Fibroblast of the conjunctiva (primary cell): ENCODE data around the gene AAK1.
A peak's percentile ranks its signal among the peaks of the same experiment; 100 is the strongest.
"Not testable (repeated sequence)": the region's sequence is repeated elsewhere in the genome, so short reads cannot be mapped to it uniquely, and the experiment has no call there.

Experiments
- DNase-seq: peaks from one replicate; pipeline ENCODE4 v3.0.0-alpha.2; 2010; ENCODE audit warnings: low read depth

Gene AAK1

DNA sequence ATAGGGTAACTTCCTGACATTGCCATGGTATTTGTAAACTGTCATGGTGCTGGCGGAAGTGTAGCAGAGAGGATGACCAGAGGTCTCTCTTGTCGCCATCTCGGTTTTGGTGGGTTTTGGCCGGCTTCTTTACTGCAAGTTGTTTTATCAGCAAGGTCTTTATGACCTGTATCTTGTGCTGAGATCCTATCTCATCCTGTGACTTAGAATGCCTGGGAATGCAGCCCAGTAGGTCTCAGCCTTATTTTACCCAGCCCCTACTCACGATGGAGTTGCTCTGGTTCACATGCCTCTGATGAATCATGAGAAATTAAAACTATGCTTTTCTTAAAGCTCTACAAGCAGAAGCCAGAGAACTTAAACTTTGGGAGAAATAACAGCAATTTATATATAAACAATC, 193.6 kb downstream of the AAK1 start:
- no peak for DNase-seq

DNA sequence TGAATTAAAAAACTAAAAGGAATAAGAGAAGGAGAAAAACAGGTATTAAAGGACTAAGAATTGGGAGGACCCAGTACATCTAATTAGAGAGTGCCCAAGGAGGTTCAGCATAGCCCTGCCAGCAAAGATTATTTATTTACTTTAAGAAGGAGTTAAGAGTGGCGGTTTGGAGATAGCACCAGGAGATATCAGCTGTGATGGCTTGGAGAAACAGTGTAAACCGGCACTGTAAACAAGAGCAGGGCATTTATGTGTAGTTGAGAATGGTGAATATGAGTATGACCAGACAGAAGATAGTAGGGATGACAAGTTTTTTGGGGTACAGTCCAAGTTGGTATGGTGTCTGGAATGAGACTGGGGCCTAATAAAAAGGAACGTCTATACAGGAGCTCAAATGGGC, 199.9 kb downstream of the AAK1 start:
- not testable (repeated sequence) for DNase-seq

DNA sequence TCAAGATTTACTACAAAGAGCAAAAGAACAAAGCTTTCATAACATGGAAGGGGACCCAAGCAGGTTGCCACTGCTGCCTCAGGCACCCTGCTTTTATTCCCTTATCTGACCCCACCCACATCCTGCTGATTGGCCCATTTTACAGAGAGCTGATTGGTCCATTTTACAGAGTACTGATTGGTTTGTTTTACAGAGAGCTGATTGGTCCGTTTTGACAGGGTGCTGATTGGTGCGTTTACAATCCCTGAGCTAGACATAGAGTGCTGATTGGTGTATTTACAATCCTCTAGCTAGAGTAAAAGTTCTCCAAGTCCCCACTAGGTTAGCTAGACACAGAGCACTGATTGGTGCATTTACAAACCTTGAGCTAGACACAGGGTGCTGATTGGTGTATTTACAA, 204.0 kb downstream of the AAK1 start:
- DNase-seq: not testable (repeated sequence)

DNA sequence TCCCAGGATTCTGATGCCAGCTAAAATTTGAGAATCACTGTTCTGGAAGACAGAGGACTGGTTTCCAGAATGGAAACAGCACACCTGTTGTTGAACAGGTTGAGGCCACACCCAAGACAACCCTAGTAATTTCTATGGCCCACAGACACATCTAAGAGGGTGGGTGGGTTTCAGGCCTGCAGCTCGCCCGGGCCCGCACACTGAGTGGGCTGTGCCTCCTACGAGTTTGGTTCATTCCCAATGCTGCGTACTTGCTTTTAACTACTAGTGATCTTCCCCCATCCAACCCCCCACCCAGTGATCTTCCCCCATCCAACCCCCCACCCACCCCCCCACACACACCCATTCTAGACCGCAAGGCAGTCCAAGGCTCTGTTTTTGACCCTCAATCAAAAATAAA, 205.0 kb downstream of the AAK1 start:
- no peak for DNase-seq

DNA sequence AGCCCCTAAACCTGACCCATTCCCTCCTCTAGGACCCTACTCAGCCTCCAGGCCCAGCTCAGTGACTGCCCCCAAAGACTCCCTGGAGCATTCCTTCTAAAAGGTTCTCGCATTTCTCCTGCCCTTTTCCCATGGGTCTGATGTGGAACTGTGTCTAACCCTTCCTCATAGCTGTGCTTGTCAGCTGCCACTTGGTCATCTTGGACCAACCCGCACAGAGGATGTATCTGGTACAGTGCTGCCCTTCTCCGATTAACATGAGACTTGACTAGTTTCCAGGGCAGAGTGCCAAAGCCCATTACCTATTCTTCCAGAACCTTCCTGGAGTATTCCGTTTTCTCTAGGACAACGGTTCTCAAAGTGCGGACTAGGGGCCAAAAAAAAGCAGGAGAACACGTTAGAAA, 205.8 kb downstream of the AAK1 start:
- peak; percentile 14 for DNase-seq

DNA sequence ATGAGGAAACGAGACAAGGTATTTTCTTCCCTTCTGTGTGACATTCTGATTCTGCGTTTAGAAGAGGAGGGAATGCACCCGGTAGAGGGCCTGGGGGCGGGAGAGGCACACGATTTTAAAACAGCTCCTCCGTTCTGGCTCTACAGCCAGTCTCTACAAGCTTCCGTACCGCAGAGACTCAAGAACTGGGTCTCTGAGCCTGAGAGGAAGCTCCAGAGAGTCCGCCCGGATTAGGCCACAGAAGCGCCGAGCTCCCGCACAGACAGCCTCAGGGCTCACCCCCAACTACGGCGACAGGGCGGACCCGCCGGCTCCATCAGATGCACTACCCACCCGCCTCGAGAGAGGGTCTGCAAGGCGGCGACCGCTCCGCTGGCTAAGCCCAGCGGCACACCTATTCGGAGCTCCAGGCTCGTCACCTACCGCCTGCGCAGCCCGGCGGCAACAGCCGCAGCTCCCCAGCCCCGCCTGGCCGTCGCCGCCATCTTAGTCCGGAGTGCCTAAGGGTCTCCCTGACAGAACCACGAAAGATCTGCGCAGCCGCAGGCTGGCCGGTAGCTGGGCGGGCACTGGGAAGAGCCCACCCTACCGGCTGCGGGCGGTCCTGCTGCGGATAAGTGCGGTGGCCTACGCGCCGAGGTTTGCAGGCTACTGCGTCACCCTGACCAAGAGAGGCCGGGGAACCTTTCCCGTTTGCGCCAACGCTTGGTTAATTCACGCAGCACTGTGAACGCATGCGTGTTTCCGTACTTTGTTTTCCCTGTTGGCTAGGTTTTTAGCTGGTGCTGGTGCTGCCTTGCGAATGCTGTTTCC, 206.4 kb downstream of the AAK1 start, which contains the start of gene NFU1:
NFU1 (minus strand) TSS at position 498 of the 813 bp plus-strand sequence; CDS start at position 485, 13 bp downstream.
- DNase-seq: peak; percentile 93

DNA sequence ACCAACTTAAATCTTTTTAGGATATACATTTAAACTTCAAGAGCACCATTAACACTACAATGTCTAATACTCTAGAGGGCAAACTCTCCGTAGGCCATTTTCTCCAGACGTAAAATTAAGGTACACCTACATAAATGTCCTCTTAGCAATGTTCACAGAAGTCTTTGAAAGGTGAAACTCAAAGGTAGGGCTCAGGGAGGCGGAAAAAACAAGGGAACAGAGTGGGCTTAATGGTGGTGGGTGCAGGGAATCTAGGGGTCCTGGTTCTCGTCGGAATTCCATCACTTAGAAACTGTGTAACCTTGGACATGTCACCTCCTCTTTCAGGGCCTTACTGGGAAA, 207.0 kb downstream of the AAK1 start:
- no peak for DNase-seq

DNA sequence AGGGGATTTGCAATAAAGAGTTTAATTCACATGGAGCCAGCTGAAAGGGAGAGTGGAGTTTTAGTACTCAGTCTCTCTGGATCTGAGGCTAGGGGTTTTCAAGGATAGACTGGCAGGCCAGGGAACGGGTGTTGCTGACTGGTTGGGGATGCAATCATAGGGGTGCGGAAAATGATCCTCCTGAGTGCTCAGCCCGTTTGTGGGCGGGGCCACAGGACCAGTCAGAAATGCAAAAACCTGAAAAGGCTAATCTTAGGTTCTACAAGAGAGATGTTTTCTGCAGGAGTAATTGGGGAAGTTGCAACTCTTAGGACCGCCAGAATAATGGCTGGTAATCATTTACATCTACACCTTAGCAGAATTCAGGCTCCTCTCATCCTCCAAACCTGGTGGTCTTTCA, 208.8 kb downstream of the AAK1 start:
- no peak for DNase-seq

DNA sequence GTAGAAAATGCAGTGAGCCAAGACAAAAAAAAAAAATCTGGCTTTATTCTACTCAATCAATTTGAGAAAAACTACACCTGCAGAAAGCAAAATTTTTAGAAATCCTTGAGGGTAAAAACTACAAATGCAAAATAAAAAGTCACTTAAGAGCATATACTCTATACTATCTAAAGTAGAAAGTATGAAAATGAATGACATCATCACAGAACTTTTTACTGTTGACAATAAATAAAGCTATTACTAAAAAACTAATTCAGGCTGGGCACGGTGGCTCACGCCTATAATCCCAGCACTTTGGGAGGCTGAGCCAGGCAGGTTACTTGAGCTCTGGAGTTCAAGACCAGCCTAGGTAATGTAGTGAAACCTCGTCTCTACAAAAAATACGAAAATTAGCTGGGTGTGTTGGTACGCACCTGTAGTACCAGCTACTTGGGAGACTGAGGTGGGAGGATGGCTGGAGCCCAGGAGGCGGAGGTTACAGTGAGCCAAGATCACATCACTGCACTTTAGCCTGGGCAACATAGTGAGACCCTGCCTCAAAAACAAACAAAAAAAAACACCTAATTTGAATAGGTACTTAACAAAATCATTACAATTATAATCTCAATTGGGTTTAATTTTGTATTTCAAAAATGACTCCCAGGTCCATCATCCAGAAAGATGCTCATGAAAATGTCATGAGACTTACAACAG, 213.9 kb downstream of the AAK1 start:
- no peak for DNase-seq

DNA sequence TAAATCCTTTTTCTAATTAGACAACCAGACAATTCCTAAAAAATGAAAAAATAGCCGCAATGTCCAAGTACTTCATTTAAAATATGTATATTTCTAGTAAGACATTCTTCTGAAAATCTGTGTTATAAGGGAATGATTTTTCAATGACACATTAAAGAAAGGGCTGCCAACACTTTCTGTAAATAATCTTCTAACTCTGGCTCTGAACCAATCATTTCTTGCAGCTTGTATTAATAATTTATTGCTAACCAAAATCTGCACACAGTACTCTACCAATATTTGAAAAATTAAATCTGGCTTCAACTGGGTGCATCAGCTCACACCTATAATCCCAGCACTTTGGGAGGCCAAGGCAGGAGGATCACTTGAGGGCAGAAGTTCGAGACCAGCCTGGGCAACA, 214.6 kb downstream of the AAK1 start:
- no peak for DNase-seq

DNA sequence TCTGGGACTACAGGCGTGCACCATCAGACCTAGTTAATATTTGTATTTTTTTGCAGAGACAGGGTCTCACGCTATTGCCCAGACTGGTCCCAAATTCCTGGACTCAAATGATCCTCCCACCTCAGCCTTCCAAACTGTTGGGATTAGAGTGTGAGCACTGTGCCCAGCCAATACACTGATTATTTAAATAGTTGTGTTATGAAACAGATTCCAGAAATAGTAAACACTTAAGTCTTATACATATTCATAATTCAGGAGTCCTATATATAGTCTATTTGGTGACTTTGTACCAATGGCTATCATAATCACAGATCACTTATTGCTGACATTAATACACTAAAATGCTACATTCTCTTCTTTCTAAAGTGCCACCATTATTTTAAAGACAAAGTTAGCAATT, 219.1 kb downstream of the AAK1 start:
- DNase-seq: no peak

DNA sequence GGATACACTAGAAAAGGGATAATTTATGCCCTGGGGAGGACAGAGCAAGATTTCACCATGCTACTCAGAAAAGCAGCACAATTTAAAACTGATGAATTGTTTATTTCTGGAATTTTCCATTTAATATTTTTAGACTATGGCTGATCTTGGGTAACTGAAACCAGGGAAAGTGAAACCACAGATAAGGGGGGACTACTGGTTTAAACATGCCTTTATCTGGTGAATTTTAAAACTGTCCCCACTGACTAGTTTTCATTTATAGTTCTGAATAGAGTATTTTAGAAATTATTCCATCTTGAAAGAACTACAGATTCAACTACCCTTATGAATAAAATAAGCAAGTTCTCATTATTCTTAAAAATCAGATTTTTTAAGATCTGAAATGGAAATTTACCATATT, 221.3 kb downstream of the AAK1 start:
- DNase-seq: no peak

DNA sequence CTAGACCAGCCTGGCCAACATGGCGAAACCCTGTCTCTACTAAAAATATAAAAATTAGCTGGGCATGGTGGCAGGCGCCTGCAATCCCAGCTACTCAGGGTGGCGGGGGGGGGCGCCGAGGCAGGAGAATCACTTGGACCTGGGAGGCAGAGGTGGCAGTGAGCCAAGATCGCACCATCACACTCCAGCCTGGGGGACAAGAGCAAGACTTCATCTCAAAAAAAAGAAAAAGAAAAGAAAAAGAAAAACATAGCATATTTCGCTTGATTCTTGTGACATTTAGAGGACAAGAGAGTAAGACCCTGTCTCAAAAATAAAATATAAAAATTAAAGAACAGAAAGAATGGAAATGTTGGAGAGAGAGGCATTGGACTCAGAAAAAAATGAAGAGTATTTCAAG, 224.4 kb downstream of the AAK1 start:
- not testable (repeated sequence) for DNase-seq

DNA sequence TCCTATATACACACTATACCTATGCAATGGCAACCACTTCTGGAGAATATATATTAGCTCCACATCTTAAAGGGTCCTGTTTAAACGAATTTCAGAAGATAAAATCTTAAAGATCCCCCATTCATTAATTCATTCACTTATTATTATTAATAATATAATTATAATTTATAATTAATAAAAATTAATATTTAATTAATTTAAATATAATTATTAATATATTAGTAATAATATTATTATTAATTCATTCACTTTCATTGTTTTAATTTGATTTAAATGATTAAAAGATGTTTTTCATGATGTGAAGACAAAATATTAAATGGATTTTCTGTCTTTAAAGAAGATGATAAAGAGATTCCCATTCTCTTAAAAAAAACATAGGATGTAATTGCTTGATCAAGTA, 227.4 kb downstream of the AAK1 start:
- no peak for DNase-seq
